Upper lobe of left lung (tissue), 6 donors: Measurements from ENCODE around the gene TPCN1. TPM values are rescaled to one million over a fixed set of nuclear protein-coding genes. Genes with fewer than 3 reads are reported as not detected.

Experiments
- ATAC-seq, 2 donors: fragments of 200-7000 bp; cut with Tn5 transposase; one replicate each; pipeline ENCODE4 v1.9.1; 2022; ENCODE audit warnings: mild to moderate bottlenecking in 2 of 2, moderate library complexity in 2 of 2; ENCODE audit not compliant: low FRiP score in 2 of 2
- DNase-seq, 2 donors: peaks; one replicate each; pipeline ENCODE4 v3.0.0-alpha.2; 2019 to 2020
- H3K27ac ChIP-seq, 4 donors: fragments of 200-600 bp; sonication (generic); one replicate each; pipeline ENCODE4 v1.5.1; 2016 to 2019
- H3K27me3 ChIP-seq, 4 donors: fragments of 200-600 bp; sonication (generic); one replicate each; pipeline ENCODE4 v1.5.1; 2017 to 2019
- H3K36me3 ChIP-seq, 4 donors: fragments of 200-600 bp; sonication (generic); one replicate each; pipeline ENCODE4 v1.5.1; 2016 to 2019
- H3K4me1 ChIP-seq, 4 donors: fragments of 200-600 bp; sonication (generic); one replicate each; pipeline ENCODE4 v1.5.1; 2018 to 2019
- H3K4me3 ChIP-seq, 4 donors: fragments of 200-600 bp; sonication (generic); one replicate each; pipeline ENCODE4 v1.5.1; 2017 to 2019; ENCODE audit warnings: mild to moderate bottlenecking in 2 of 4, moderate library complexity in 1 of 4
- H3K9me3 ChIP-seq, 4 donors: fragments of 200-600 bp; sonication (generic); one replicate each; pipeline ENCODE4 v1.5.1; 2018 to 2019
- EP300 ChIP-seq, 4 donors: sonication (generic); formaldehyde crosslinking; IDR thresholded peaks; one replicate each; pipeline ENCODE4 v1.5.1; 2017; ENCODE audit warnings: antibody characterized with exemption in 4 of 4, control low read depth in 2 of 4
- POLR2A ChIP-seq, 4 donors: fragments of 450-650 bp; IDR thresholded peaks; one replicate each; pipeline ENCODE4 v1.5.1; 2016 to 2017; ENCODE audit warnings: antibody characterized with exemption in 4 of 4, mild to moderate bottlenecking in 2 of 4
- POLR2AphosphoS5 ChIP-seq, 2 donors: sonication (generic); formaldehyde crosslinking; IDR thresholded peaks; one replicate each; pipeline ENCODE4 v1.5.1; 2017; ENCODE audit warnings: antibody characterized with exemption in 2 of 2
- WGBS, 2 donors: methylation state at CpG; one replicate each; pipeline ENCODE4 v1.1.5; 2017 to 2018; 5-methylcytosine and 5-hydroxymethylcytosine counted together
- total RNA-seq, 6 donors: library from RNA; depleted of rRNA in 4 of 6; stranded (reverse); fragments of >200 nt in 4 of 6; gene quantifications; one replicate each; pipeline versions ENCODE4 v1.1.0 to v1.2.1, GENCODE V29; 2016 to 2021
- TF ChIP-seq, protein P1 (sequence below), 6 experiments: fragments of 450-650 bp in 4 of 6; fragments of 200-600 bp in 2 of 6; sonication (generic) in 2 of 6; IDR thresholded peaks; one replicate each; pipeline ENCODE4 v1.5.1; 2016 to 2019; ENCODE audit warnings: antibody characterized with exemption in 6 of 6
- donor health status: DM: no; HTN: no; CAD: no; lungs with moderate emphysema.
- donor health status: DM: no; HTN: yes; CAD: no; lungs with severe emphysema.

Gene TPCN1
- total RNA-seq, 6 donors from 2014 or later, result 36.6 to 193 (median 52.2) TPM

DNA sequence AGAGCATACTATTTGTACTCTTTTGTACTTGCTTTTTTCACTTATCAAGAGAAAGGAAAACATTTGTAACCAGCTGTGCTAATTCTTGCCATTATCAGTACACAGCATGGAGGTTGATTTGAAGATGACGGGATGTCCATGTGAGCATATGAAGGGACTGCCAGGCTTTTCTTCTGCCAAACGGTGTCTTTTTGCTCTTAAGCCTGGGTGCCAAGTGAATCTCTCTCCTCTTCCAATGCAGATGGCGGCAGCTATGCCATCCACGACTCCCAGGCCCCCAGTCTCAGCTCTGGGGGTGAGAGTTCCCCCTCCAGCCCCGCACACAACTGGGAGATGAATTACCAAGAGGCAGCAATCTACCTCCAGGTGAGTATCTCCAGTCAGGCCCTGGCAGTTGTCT lies 38.9 kb downstream of the TPCN1 start:
- no peak overlapping the region for H3K4me3 ChIP-seq
- H3K27ac ChIP-seq, result peak overlapping the region; percentile 13 to 79 (median 59)
- WGBS, 2 donors, result 40 to 65% methylated on average over 3 to 5 of the region's 5 CpGs
- H3K36me3 ChIP-seq, result no peaks in the 10 kb centered on the region
- TF ChIP-seq EP300 (IDR thresholded peaks at IDR 0.05), result no peak
- TF ChIP-seq, protein P1, sequence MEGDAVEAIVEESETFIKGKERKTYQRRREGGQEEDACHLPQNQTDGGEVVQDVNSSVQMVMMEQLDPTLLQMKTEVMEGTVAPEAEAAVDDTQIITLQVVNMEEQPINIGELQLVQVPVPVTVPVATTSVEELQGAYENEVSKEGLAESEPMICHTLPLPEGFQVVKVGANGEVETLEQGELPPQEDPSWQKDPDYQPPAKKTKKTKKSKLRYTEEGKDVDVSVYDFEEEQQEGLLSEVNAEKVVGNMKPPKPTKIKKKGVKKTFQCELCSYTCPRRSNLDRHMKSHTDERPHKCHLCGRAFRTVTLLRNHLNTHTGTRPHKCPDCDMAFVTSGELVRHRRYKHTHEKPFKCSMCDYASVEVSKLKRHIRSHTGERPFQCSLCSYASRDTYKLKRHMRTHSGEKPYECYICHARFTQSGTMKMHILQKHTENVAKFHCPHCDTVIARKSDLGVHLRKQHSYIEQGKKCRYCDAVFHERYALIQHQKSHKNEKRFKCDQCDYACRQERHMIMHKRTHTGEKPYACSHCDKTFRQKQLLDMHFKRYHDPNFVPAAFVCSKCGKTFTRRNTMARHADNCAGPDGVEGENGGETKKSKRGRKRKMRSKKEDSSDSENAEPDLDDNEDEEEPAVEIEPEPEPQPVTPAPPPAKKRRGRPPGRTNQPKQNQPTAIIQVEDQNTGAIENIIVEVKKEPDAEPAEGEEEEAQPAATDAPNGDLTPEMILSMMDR (IDR thresholded peaks at IDR 0.05), result no peak
- no peak for TF ChIP-seq POLR2A (IDR thresholded peaks at IDR 0.05)
- TF ChIP-seq POLR2AphosphoS5 (IDR thresholded peaks at IDR 0.05), result no peak
- H3K9me3 ChIP-seq, result no peaks in the 10 kb centered on the region
- ATAC-seq (no peak), DNase-seq (no peak)
- H3K4me1 ChIP-seq, result peaks cover 27 to 47% (median 41%) of the 10 kb centered on the region in 4 donors
- no peaks in the 10 kb centered on the region for H3K27me3 ChIP-seq

DNA sequence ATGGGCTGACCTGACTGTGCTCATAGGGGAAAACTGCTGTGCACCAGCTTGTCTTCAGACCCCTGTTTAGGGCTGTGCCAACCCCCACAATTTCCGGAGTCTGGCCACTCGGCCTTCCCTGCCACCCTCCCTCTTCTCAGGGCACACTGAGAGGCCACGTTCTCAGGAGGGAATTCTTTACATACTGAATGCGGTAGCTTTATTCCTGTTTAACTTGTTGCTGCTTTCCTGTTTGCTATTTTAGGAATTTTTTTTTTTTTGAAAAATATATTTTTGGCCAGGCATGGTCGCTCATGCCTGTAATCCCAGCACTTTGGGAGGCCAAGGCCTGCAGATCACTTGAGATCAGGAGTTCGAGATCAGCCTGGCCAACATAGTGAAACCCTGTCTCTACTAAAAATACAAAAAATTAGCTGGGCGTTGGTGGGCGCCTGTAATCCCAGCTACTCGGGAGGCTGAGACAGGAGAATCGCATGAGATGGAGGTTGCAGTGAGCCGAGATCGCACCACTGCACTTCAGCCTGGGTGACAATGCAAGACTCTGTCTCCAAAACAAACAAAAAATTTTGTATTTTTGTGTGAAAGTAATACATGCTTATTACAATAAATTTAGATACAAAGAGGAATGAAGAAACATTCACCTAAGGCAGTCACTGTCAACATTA lies 39.5 kb downstream of the TPCN1 start:
- Histone ChIP-seq H3K9me3 (no peaks in the 10 kb centered on the region), H3K4me3 (no peak overlapping the region), H3K27me3 (no peaks in the 10 kb centered on the region), H3K36me3 (peaks cover 0 to 6% (median under 1%) of the 10 kb centered on the region in 4 donors), H3K27ac (peak overlapping the region; percentile 13 to 79 (median 59)), H3K4me1 (peaks cover 27 to 47% (median 41%) of the 10 kb centered on the region in 4 donors)
- ATAC-seq (no peak), DNase-seq (no peak)
- TF ChIP-seq POLR2AphosphoS5 (IDR thresholded peaks at IDR 0.05) (no peak), EP300 (IDR thresholded peaks at IDR 0.05) (no peak), POLR2A (IDR thresholded peaks at IDR 0.05) (no peak)
- TF ChIP-seq, protein P1 (IDR thresholded peaks at IDR 0.05), result no peak
- 68% methylated on average over 12 of the region's 12 CpGs for WGBS, 2 donors

DNA sequence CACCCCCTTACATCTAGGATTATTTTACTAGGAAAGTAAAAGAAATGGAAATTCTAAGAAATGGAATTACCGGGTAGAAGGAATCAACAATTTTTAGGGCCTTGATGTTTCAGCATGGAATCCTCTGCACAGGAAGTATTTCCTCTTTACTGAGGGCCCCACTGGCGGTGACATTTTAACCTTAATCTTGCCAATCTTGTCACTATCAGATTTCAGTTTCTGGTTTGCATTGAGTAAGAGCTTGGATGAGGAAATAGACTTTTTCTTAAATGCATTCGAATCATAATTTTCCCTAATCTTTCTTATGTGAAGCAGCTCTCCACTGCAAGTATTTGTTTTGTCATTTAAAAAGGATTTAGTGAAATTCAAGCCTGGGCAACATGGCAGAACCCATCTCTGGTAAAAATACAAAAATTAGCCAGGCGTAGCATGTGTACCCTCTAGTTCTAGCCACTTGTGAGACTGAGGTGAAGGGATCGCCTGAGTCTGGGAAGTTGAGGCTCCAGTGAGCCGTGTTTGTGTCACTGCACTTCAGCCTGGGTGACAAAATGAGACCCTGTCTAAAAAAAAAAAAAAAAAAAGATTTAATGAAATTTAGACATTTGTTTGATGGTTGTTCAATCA lies 40.7 kb downstream of the TPCN1 start:
- H3K4me3 ChIP-seq, result no peak overlapping the region
- no peak for DNase-seq
- TF ChIP-seq, protein P1 (IDR thresholded peaks at IDR 0.05), result no peak
- TF ChIP-seq POLR2AphosphoS5 (IDR thresholded peaks at IDR 0.05) (no peak), EP300 (IDR thresholded peaks at IDR 0.05) (no peak), POLR2A (IDR thresholded peaks at IDR 0.05) (no peak)
- peak overlapping the region in 3 of 4 donors; percentile 51 to 68 (median 56) for H3K27ac ChIP-seq
- peaks cover 9 to 18% (median 12%) of the 10 kb centered on the region in 4 donors for H3K36me3 ChIP-seq
- peaks cover 27 to 47% (median 41%) of the 10 kb centered on the region in 4 donors for H3K4me1 ChIP-seq
- no peak for ATAC-seq
- 53 to 56% methylated on average over 6 of the region's 6 CpGs for WGBS, 2 donors
- no peaks in the 10 kb centered on the region for H3K9me3 ChIP-seq
- H3K27me3 ChIP-seq, result no peaks in the 10 kb centered on the region

DNA sequence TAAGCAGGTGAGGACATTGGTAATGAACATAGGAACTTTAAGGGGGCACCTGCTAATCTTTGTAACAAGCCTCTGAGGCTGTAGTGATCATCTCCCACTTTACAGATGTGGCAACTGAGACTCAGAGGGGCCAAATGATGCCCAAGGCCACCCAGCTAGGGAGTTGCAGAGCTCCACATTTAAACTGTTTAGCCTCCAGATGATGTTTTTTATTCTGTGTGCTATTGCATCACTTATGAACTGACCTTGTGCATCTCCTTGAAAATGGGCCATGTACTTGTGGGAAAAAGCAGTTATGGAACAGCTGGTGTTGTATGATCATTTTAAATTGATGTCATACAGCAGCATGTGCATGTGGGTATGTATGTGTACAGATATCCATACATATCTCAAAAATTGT lies 41.4 kb downstream of the TPCN1 start:
- H3K27me3 ChIP-seq, result no peaks in the 10 kb centered on the region
- peak overlapping the region; percentile 49 to 68 (median 54) for H3K27ac ChIP-seq
- no peaks in the 10 kb centered on the region for H3K9me3 ChIP-seq
- no peak overlapping the region for H3K4me3 ChIP-seq
- TF ChIP-seq EP300 (IDR thresholded peaks at IDR 0.05), result peak in 1 of 4 donors; percentile 8
- TF ChIP-seq POLR2AphosphoS5 (IDR thresholded peaks at IDR 0.05), result no peak
- H3K4me1 ChIP-seq, result peaks cover 27 to 47% (median 41%) of the 10 kb centered on the region in 4 donors
- no peak for DNase-seq
- peaks cover 14 to 25% (median 16%) of the 10 kb centered on the region in 4 donors for H3K36me3 ChIP-seq
- no peak for ATAC-seq

DNA sequence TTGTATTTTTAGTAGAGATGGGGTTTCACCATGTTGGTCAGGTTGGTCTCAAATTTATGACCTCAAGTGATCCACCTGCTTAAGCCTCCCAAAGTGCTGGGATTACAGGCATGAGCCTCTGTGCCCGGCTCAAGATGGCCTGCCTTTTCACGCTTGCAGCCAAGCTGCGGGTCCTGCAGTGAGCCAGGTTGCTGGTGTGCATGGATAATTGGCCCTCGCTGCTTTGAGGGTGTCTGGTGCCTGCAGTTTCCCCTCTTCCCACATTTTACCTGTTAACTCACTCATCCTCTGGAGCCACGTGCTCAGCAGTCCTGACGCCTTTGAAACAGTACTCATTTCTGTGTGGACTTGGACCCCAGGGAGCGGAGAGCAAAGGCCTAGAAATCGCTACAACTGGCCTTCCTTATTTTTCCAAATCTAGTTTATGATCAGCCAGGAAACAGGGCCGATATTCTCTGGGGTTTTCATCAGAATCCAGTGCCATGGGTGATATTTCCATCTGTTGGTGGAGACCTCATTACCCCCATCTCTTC lies 42.2 kb downstream of the TPCN1 start:
- TF ChIP-seq POLR2A (IDR thresholded peaks at IDR 0.05), result no peak
- TF ChIP-seq, protein P1 (IDR thresholded peaks at IDR 0.05), result no peak
- no peak for TF ChIP-seq POLR2AphosphoS5 (IDR thresholded peaks at IDR 0.05)
- no peak for TF ChIP-seq EP300 (IDR thresholded peaks at IDR 0.05)
- DNase-seq, result no peak
- no peak overlapping the region for H3K4me3 ChIP-seq
- peaks cover 27 to 47% (median 39%) of the 10 kb centered on the region in 4 donors for H3K4me1 ChIP-seq
- H3K27me3 ChIP-seq, result no peaks in the 10 kb centered on the region
- ATAC-seq, result no peak
- WGBS, 2 donors, result 91 to 94% methylated on average over 9 of the region's 9 CpGs
- no peaks in the 10 kb centered on the region for H3K9me3 ChIP-seq
- peak overlapping the region in 2 of 4 donors; percentile 44 to 51 for H3K27ac ChIP-seq
- peaks cover 16 to 33% (median 24%) of the 10 kb centered on the region in 4 donors for H3K36me3 ChIP-seq
